HEK293 (cell line): Measurements from ENCODE around the gene TMEM41A.

Source experiments
- HOXC10 ChIP-seq: sonication (generic); formaldehyde crosslinking; IDR thresholded peaks from 2 replicates; pipeline ENCODE4 v1.8.1; 2023; ENCODE audit warnings: mild to moderate bottlenecking, missing genetic modification reagents
- KLF7 ChIP-seq: fragments of 450-650 bp; formaldehyde crosslinking; IDR thresholded peaks from 2 replicates; pipeline ENCODE4 v1.5.1; 2016; ENCODE audit warnings: missing biosample characterization, missing genetic modification characterization, borderline replicate concordance
- KLF8 ChIP-seq: fragments of 450-650 bp; formaldehyde crosslinking; IDR thresholded peaks from 2 replicates; pipeline ENCODE4 v1.5.1; 2016; ENCODE audit warnings: missing biosample characterization, missing genetic modification characterization
- MYNN ChIP-seq: fragments of 450-650 bp; formaldehyde crosslinking; IDR thresholded peaks from 2 replicates; pipeline ENCODE4 v1.5.1; 2016; ENCODE audit warnings: missing biosample characterization, missing genetic modification characterization, borderline replicate concordance
- SCRT1 ChIP-seq: fragments of 450-650 bp; formaldehyde crosslinking; IDR thresholded peaks from 2 replicates; pipeline ENCODE4 v1.5.1; 2016; ENCODE audit warnings: missing biosample characterization, missing genetic modification characterization, borderline replicate concordance
- SP3 ChIP-seq: fragments of 450-650 bp; formaldehyde crosslinking; IDR thresholded peaks from 2 replicates; pipeline ENCODE4 v1.5.1; 2016; ENCODE audit warnings: missing biosample characterization, missing genetic modification characterization
- ZBTB20 ChIP-seq: fragments of 450-650 bp; formaldehyde crosslinking; IDR thresholded peaks from 2 replicates; pipeline ENCODE4 v1.5.1; 2016; ENCODE audit warnings: missing biosample characterization, missing genetic modification characterization
- ZFHX2 ChIP-seq: fragments of 450-650 bp; formaldehyde crosslinking; conservative IDR thresholded peaks from 2 replicates; pipeline ENCODE4 v1.5.1; 2016; ENCODE audit warnings: missing biosample characterization, missing genetic modification characterization
- ZFP3 ChIP-seq: fragments of 450-650 bp; formaldehyde crosslinking; IDR thresholded peaks from 2 replicates; pipeline ENCODE4 v1.5.1; 2016; ENCODE audit warnings: low read depth, missing biosample characterization, missing genetic modification characterization
- ZIC2 ChIP-seq: fragments of 450-650 bp; formaldehyde crosslinking; IDR thresholded peaks from 2 replicates; pipeline ENCODE4 v1.5.1; 2016; ENCODE audit warnings: missing biosample characterization, missing genetic modification characterization
- ZNF112 ChIP-seq: fragments of 450-650 bp; formaldehyde crosslinking; IDR thresholded peaks from 2 replicates; pipeline ENCODE4 v1.5.0; 2017; ENCODE audit warnings: missing biosample characterization, missing genetic modification characterization
- ZNF19 ChIP-seq: fragments of 450-650 bp; formaldehyde crosslinking; IDR thresholded peaks from 2 replicates; pipeline ENCODE4; 2016; ENCODE audit warnings: missing biosample characterization, missing genetic modification characterization, low read depth
- ZNF366 ChIP-seq: fragments of 450-650 bp; formaldehyde crosslinking; conservative IDR thresholded peaks from 2 replicates; pipeline ENCODE4 v1.5.1; 2016; ENCODE audit warnings: missing biosample characterization, missing genetic modification characterization
- ZNF416 ChIP-seq: fragments of 450-650 bp; formaldehyde crosslinking; IDR thresholded peaks from 2 replicates; pipeline ENCODE4 v1.5.1; 2016; ENCODE audit warnings: missing biosample characterization, missing genetic modification characterization
- ZNF449 ChIP-seq: fragments of 450-650 bp; formaldehyde crosslinking; IDR thresholded peaks from 2 replicates; pipeline ENCODE4 v1.5.1; 2017; ENCODE audit warnings: missing biosample characterization, mild to moderate bottlenecking, missing genetic modification characterization, moderate library complexity
- ZNF521 ChIP-seq: fragments of 450-650 bp; formaldehyde crosslinking; IDR thresholded peaks from 2 replicates; pipeline ENCODE4 v1.5.1; 2017; ENCODE audit warnings: missing biosample characterization, mild to moderate bottlenecking, missing genetic modification characterization
- ZNF558 ChIP-seq: fragments of 450-650 bp; formaldehyde crosslinking; IDR thresholded peaks from 2 replicates; pipeline ENCODE4 v1.5.1; 2016; ENCODE audit warnings: missing biosample characterization, missing genetic modification characterization
- ZNF585B ChIP-seq: fragments of 450-650 bp; formaldehyde crosslinking; IDR thresholded peaks from 2 replicates; pipeline ENCODE4 v1.5.1; 2016; ENCODE audit warnings: missing biosample characterization, missing genetic modification characterization
- ZNF626 ChIP-seq: fragments of 450-650 bp; sonication (Bioruptor Pico); formaldehyde crosslinking; IDR thresholded peaks from 2 replicates; pipeline ENCODE4 v1.5.1; 2018; ENCODE audit warnings: missing biosample characterization, missing genetic modification characterization, inconsistent platforms
- ZNF660 ChIP-seq: fragments of 450-650 bp; IDR thresholded peaks from 2 replicates; pipeline ENCODE4 v1.5.1; 2018; ENCODE audit warnings: missing biosample characterization, mild to moderate bottlenecking, missing genetic modification characterization
- ZNF664 ChIP-seq: fragments of 450-650 bp; formaldehyde crosslinking; IDR thresholded peaks from 2 replicates; pipeline ENCODE4 v1.5.1; 2016; ENCODE audit warnings: missing biosample characterization, missing genetic modification characterization
- ZNF707 ChIP-seq: fragments of 450-650 bp; formaldehyde crosslinking; IDR thresholded peaks from 2 replicates; pipeline ENCODE4 v1.5.1; 2016; ENCODE audit warnings: missing biosample characterization, missing genetic modification characterization
- ZNF776 ChIP-seq: fragments of 450-650 bp; formaldehyde crosslinking; IDR thresholded peaks from 2 replicates; pipeline ENCODE4 v1.5.0; 2017; ENCODE audit warnings: missing biosample characterization, missing genetic modification characterization, borderline replicate concordance
- ZNF843 ChIP-seq: fragments of 450-650 bp; formaldehyde crosslinking; IDR thresholded peaks from 2 replicates; pipeline ENCODE4 v1.5.1; 2016; ENCODE audit warnings: missing biosample characterization, missing genetic modification characterization
- ZSCAN16 ChIP-seq: fragments of 450-650 bp; formaldehyde crosslinking; IDR thresholded peaks from 2 replicates; pipeline ENCODE4 v1.5.1; 2016; ENCODE audit warnings: missing biosample characterization, missing genetic modification characterization
- TF ChIP-seq, protein P1 (sequence below): fragments of 450-650 bp; formaldehyde crosslinking; conservative IDR thresholded peaks from 2 replicates; pipeline ENCODE4 v1.5.1; 2016; ENCODE audit warnings: low read depth, missing biosample characterization, missing genetic modification characterization
- TF ChIP-seq, protein P2 (sequence below): fragments of 450-650 bp; formaldehyde crosslinking; IDR thresholded peaks from 2 replicates; pipeline ENCODE4 v1.5.1; 2016; ENCODE audit warnings: missing biosample characterization, missing genetic modification characterization
- TF ChIP-seq, protein P3 (sequence below): fragments of 450-650 bp; formaldehyde crosslinking; IDR thresholded peaks from 2 replicates; pipeline ENCODE4; 2016; ENCODE audit warnings: missing biosample characterization, missing genetic modification characterization
- TF ChIP-seq, protein P4 (sequence below): fragments of 450-650 bp; formaldehyde crosslinking; IDR thresholded peaks from 2 replicates; pipeline ENCODE4 v1.5.1; 2016; ENCODE audit warnings: missing biosample characterization, missing genetic modification characterization

TMEM41A gene

DNA sequence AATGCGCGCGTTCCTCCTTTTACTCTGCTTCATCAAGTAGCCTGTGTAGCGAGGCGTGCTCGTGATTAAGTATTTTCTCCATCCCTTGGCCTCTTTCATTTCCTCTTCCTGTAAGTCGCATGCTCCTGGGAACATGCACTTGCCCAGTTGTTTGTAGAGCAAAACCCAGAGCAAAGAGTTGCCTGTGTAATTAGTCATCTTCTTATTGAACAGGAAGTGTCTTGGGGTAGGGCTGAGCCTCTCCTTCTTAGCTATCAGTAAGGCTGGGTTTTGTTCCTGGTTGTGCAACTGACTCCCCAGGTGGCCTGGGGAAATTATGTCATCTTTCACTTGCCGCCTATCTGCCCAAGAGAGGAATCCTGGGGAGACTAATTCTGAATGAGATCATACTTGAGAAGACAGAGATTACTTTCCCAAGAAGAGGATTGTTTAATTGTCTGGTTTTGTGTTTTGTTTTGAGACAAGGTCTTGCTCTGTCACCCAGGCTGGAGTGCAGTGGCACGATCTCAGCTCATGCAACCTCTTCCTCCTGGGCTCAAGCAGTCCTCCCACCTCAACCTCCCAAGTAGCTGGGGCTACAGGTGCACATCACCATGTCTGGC lies 38.6 kb upstream of the TMEM41A start (continued):
- TF ChIP-seq ZNF449 (tag by site-specific recombination) (peak; percentile 88; the same call in 1 of the 2 replicates), ZNF112 (tag by site-specific recombination) (no peak), ZNF707 (tag by site-specific recombination) (no peak), ZNF843 (tag by site-specific recombination) (peak; percentile 80), ZIC2 (peak; percentile 84), KLF7 (no peak), SCRT1 (0 out of 2 replicates have a peak, but pooled peaks have one; percentile 14), ZFHX2 (no peak), ZNF521 (no peak), ZNF366 (peak; percentile 95), ZNF776 (tag by site-specific recombination) (no peak), ZSCAN16 (tag by site-specific recombination) (no peak), KLF8 (peak; percentile 82), ZNF626 (tag by site-specific recombination) (no peak), ZNF660 (tag by site-specific recombination) (peak; percentile 97), SP3 (0 out of 2 replicates have a peak, but pooled peaks have one; percentile 36), MYNN (no peak), ZNF558 (tag by site-specific recombination) (peak; percentile 77; the same call in 1 of the 2 replicates), ZNF416 (no peak), ZNF19 (tag by site-specific recombination) (no peak), ZBTB20 (no peak), ZNF664 (tag by site-specific recombination) (no peak), ZNF585B (tag by site-specific recombination) (no peak), ZFP3 (tag by site-specific recombination) (no peak), HOXC10 (CRISPR knock-in tag) (no peak)
- TF ChIP-seq, protein P1, sequence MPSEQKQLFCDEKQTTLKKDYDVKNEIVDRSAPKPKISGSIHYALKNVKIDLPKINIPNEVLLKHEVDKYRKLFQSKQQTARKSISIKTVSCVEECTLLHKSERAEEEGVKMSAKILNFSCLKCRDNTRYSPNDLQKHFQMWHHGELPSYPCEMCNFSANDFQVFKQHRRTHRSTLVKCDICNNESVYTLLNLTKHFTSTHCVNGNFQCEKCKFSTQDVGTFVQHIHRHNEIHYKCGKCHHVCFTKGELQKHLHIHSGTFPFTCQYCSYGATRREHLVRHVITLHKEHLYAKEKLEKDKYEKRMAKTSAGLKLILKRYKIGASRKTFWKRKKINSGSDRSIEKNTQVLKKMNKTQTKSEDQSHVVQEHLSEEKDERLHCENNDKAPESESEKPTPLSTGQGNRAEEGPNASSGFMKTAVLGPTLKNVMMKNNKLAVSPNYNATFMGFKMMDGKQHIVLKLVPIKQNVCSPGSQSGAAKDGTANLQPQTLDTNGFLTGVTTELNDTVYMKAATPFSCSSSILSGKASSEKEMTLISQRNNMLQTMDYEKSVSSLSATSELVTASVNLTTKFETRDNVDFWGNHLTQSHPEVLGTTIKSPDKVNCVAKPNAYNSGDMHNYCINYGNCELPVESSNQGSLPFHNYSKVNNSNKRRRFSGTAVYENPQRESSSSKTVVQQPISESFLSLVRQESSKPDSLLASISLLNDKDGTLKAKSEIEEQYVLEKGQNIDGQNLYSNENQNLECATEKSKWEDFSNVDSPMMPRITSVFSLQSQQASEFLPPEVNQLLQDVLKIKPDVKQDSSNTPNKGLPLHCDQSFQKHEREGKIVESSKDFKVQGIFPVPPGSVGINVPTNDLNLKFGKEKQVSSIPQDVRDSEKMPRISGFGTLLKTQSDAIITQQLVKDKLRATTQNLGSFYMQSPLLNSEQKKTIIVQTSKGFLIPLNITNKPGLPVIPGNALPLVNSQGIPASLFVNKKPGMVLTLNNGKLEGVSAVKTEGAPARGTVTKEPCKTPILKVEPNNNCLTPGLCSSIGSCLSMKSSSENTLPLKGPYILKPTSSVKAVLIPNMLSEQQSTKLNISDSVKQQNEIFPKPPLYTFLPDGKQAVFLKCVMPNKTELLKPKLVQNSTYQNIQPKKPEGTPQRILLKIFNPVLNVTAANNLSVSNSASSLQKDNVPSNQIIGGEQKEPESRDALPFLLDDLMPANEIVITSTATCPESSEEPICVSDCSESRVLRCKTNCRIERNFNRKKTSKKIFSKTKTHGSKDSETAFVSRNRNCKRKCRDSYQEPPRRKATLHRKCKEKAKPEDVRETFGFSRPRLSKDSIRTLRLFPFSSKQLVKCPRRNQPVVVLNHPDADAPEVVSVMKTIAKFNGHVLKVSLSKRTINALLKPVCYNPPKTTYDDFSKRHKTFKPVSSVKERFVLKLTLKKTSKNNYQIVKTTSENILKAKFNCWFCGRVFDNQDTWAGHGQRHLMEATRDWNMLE (tag by site-specific recombination): peak; percentile 76
- TF ChIP-seq, protein P2, sequence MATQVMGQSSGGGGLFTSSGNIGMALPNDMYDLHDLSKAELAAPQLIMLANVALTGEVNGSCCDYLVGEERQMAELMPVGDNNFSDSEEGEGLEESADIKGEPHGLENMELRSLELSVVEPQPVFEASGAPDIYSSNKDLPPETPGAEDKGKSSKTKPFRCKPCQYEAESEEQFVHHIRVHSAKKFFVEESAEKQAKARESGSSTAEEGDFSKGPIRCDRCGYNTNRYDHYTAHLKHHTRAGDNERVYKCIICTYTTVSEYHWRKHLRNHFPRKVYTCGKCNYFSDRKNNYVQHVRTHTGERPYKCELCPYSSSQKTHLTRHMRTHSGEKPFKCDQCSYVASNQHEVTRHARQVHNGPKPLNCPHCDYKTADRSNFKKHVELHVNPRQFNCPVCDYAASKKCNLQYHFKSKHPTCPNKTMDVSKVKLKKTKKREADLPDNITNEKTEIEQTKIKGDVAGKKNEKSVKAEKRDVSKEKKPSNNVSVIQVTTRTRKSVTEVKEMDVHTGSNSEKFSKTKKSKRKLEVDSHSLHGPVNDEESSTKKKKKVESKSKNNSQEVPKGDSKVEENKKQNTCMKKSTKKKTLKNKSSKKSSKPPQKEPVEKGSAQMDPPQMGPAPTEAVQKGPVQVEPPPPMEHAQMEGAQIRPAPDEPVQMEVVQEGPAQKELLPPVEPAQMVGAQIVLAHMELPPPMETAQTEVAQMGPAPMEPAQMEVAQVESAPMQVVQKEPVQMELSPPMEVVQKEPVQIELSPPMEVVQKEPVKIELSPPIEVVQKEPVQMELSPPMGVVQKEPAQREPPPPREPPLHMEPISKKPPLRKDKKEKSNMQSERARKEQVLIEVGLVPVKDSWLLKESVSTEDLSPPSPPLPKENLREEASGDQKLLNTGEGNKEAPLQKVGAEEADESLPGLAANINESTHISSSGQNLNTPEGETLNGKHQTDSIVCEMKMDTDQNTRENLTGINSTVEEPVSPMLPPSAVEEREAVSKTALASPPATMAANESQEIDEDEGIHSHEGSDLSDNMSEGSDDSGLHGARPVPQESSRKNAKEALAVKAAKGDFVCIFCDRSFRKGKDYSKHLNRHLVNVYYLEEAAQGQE (tag by site-specific recombination): no peak
- TF ChIP-seq, protein P3, sequence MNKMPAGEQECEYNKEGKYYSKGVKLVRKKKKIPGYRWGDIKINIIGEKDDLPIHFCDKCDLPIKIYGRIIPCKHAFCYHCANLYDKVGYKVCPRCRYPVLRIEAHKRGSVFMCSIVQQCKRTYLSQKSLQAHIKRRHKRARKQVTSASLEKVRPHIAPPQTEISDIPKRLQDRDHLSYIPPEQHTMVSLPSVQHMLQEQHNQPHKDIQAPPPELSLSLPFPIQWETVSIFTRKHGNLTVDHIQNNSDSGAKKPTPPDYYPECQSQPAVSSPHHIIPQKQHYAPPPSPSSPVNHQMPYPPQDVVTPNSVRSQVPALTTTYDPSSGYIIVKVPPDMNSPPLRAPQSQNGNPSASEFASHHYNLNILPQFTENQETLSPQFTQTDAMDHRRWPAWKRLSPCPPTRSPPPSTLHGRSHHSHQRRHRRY: no peak
- TF ChIP-seq, protein P4, sequence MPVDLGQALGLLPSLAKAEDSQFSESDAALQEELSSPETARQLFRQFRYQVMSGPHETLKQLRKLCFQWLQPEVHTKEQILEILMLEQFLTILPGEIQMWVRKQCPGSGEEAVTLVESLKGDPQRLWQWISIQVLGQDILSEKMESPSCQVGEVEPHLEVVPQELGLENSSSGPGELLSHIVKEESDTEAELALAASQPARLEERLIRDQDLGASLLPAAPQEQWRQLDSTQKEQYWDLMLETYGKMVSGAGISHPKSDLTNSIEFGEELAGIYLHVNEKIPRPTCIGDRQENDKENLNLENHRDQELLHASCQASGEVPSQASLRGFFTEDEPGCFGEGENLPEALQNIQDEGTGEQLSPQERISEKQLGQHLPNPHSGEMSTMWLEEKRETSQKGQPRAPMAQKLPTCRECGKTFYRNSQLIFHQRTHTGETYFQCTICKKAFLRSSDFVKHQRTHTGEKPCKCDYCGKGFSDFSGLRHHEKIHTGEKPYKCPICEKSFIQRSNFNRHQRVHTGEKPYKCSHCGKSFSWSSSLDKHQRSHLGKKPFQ: no peak
